Common myeloid progenitor, CD34-positive (primary cell): ENCODE measurements around the gene TTLL10.

Experiments used
- CTCF ChIA-PET: fragments of 350-600 bp; sonication (Branson Sonifier 250); formaldehyde crosslinking; loops from one replicate; lab custom pipeline; 2021; ENCODE audit warnings: antibody characterized with exemption; lab: Charles Lee
- POLR2A ChIA-PET: fragments of 350-600 bp; sonication (Branson Sonifier 250); formaldehyde crosslinking; loops from one replicate; lab custom pipeline; 2021; ENCODE audit warnings: antibody characterized with exemption; lab: Charles Lee
- DNase-seq, 3 donors: peaks; one replicate each; pipeline versions ENCODE4 v3.0.0 to v3.0.0-alpha.2; 2013
- H3K27ac ChIP-seq, 2 experiments: 1 replicate in 1 of 2; 2 replicates in 1 of 2; pipeline ENCODE4 v1.7.0; 2013; ENCODE audit warnings: inconsistent platforms in 2 of 2, low read length in 2 of 2, mild to moderate bottlenecking in 2 of 2, low read depth in 1 of 2, moderate library complexity in 1 of 2; ENCODE audit not compliant: severe bottlenecking in 2 of 2, insufficient read depth in 1 of 2, poor library complexity in 1 of 2
- H3K27me3 ChIP-seq, 5 experiments: replicated peaks in 2 of 5; 1 replicate in 3 of 5; 2 replicates in 2 of 5; pipeline versions ENCODE4 v1.6.1 to v1.7.0; 2013; ENCODE audit warnings: low read length in 4 of 5, mild to moderate bottlenecking in 2 of 5, moderate library complexity in 2 of 5, inconsistent platforms in 1 of 5; ENCODE audit not compliant: insufficient read depth in 5 of 5, control insufficient read depth in 4 of 5
- H3K36me3 ChIP-seq, 4 experiments: 1 replicate in 2 of 4; 2 replicates in 2 of 4; pipeline versions ENCODE4 v1.6.1 to v1.7.0; 2013; ENCODE audit warnings: low read length in 3 of 4, control low read depth in 1 of 4, mild to moderate bottlenecking in 1 of 4; ENCODE audit not compliant: control insufficient read depth in 4 of 4, insufficient read depth in 4 of 4
- H3K4me1 ChIP-seq, 4 experiments: 1 replicate in 3 of 4; 2 replicates in 1 of 4; pipeline versions ENCODE4 v1.6.1 to v1.7.1; 2013; ENCODE audit warnings: low read length in 3 of 4, mild to moderate bottlenecking in 3 of 4, control low read depth in 1 of 4, inconsistent platforms in 1 of 4, moderate library complexity in 1 of 4; ENCODE audit not compliant: control insufficient read depth in 4 of 4, insufficient read depth in 4 of 4; ENCODE audit errors: control extremely low read depth in 1 of 4
- H3K4me3 ChIP-seq, 7 experiments: 1 replicate in 4 of 7; 2 replicates in 3 of 7; pipeline versions ENCODE4 v1.5.1 to v1.7.0; 2013; ENCODE audit warnings: mild to moderate bottlenecking in 7 of 7, low read length in 6 of 7, moderate library complexity in 6 of 7, inconsistent platforms in 2 of 7, low read depth in 2 of 7, control low read depth in 1 of 7; ENCODE audit not compliant: insufficient read depth in 4 of 7, control insufficient read depth in 1 of 7; ENCODE audit errors: extremely low read depth in 1 of 7
- H3K9me3 ChIP-seq, 5 experiments: 1 replicate in 4 of 5; 2 replicates in 1 of 5; pipeline versions ENCODE4 v1.6.1 to v1.7.1; 2013; ENCODE audit warnings: low read length in 4 of 5, mild to moderate bottlenecking in 2 of 5, inconsistent platforms in 1 of 5, low read depth in 1 of 5, moderate library complexity in 1 of 5; ENCODE audit not compliant: control insufficient read depth in 4 of 5, insufficient read depth in 2 of 5; ENCODE audit errors: control extremely low read depth in 1 of 5
- WGBS: methylation state at CpG from one replicate; pipeline ENCODE4 v1.1.5; 2013; ENCODE audit not compliant: insufficient coverage; 5-methylcytosine and 5-hydroxymethylcytosine counted together

The TTLL10 gene

GRCh38 chr1:1226566-1227362 lies 53.1 kb downstream of the TTLL10 start:
- no peak for DNase-seq
- POLR2A ChIA-PET: interaction anchor here (1.5 kb wide), 1 partner anchor 10 kb away, joined by 5 read pairs; no protein-coding TSS in a partner anchor
- H3K4me1 ChIP-seq: peaks cover 4 to 19% (median 17%) of the 10 kb centered on the region in 4 experiments
- no peaks in the 10 kb centered on the region for H3K27me3 ChIP-seq
- peaks cover 5 to 77% (median 53%) of the 10 kb centered on the region in 4 experiments for H3K36me3 ChIP-seq
- CTCF ChIA-PET: interaction anchor here (1.1 to 3.1 kb wide), 4 partner anchors 104 to 242 kb away, joined by 3 to 9 read pairs (median 4); no protein-coding TSS in a partner anchor
- H3K9me3 ChIP-seq: no peaks in the 10 kb centered on the region
- no peak overlapping the region for H3K4me3 ChIP-seq
- no peak overlapping the region for H3K27ac ChIP-seq
- WGBS: 97% methylated on average over 44 of the region's 44 CpGs

GRCh38 chr1:1227386-1227785 lies 53.7 kb downstream of the TTLL10 start:
- Histone ChIP-seq H3K36me3 (peaks cover 5 to 72% (median 48%) of the 10 kb centered on the region in 4 experiments), H3K4me1 (peaks cover 4 to 20% (median 18%) of the 10 kb centered on the region in 4 experiments), H3K27me3 (no peaks in the 10 kb centered on the region), H3K9me3 (no peaks in the 10 kb centered on the region), H3K27ac (no peak overlapping the region), H3K4me3 (no peak overlapping the region)
- WGBS: 97% methylated on average over 19 of the region's 25 CpGs
- POLR2A ChIA-PET: interaction anchor here (1.5 kb wide), 1 partner anchor 10 kb away, joined by 5 read pairs; no protein-coding TSS in a partner anchor
- DNase-seq: no peak
- CTCF ChIA-PET: interaction anchor here (1.3 to 1.7 kb wide), 2 partner anchors 106 to 243 kb away, joined by 4 read pairs; no protein-coding TSS in a partner anchor

DNA sequence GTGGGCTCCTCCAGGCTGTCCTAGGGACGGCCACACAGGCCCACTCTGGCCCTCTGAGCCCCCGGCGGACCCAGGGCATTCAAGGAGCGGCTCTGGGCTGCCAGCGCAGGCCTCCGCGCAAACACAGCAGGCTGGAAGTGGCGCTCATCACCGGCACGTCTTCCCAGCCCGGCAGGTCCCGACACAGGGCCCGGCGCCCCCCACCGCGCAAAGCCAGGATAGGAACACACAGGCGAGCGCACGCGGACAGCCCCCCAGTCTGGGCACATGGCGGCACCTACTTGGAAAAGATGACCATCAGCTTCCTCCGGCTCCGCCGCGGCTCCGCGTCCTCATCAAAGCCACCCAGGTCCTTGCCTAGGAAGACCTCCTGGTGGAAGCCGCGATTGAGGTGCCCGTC lies 54.5 kb downstream of the TTLL10 start:
- no peak overlapping the region for H3K27ac ChIP-seq
- 98% methylated on average over 29 of the region's 30 CpGs for WGBS
- peaks cover 4 to 28% (median 26%) of the 10 kb centered on the region in 4 experiments for H3K4me1 ChIP-seq
- ChIA-PET CTCF (no interaction called here), POLR2A (no interaction called here)
- H3K27me3 ChIP-seq: no peaks in the 10 kb centered on the region
- peaks cover 0 to 64% (median 40%) of the 10 kb centered on the region in 4 experiments for H3K36me3 ChIP-seq
- no peak overlapping the region for H3K4me3 ChIP-seq
- no peaks in the 10 kb centered on the region for H3K9me3 ChIP-seq
- no peak for DNase-seq

GRCh38 chr1:1228596-1229321 lies 55.1 kb downstream of the TTLL10 start:
- Histone ChIP-seq H3K4me3 (no peak overlapping the region), H3K36me3 (peaks cover 0 to 63% (median 38%) of the 10 kb centered on the region in 4 experiments), H3K4me1 (peaks cover 4 to 33% (median 30%) of the 10 kb centered on the region in 4 experiments), H3K9me3 (no peaks in the 10 kb centered on the region), H3K27ac (no peak overlapping the region), H3K27me3 (no peaks in the 10 kb centered on the region)
- DNase-seq: no peak
- ChIA-PET POLR2A (no interaction called here), CTCF (interaction anchor here (0.6 to 1.0 kb wide), 2 partner anchors 12 to 104 kb away, joined by 3 read pairs; no protein-coding TSS in a partner anchor)
- 94% methylated on average over 27 of the region's 28 CpGs for WGBS

- ChIA-PET POLR2A (no interaction called here), CTCF (interaction anchor here (0.6 to 1.4 kb wide), 4 partner anchors 13 to 107 kb away, joined by 3 to 4 read pairs (median 3); no protein-coding TSS in a partner anchor)
- DNase-seq: no peak
- peaks cover 0 to 62% (median 40%) of the 10 kb centered on the region in 4 experiments for H3K36me3 ChIP-seq
- H3K4me3 ChIP-seq: peak overlapping the region in 1 of 7 experiments; percentile 93
- WGBS: 92% methylated on average over 17 of the region's 19 CpGs
- no peaks in the 10 kb centered on the region for H3K9me3 ChIP-seq
- H3K27ac ChIP-seq: no peak overlapping the region
- H3K27me3 ChIP-seq: no peaks in the 10 kb centered on the region
- H3K4me1 ChIP-seq: peaks cover 4 to 35% (median 33%) of the 10 kb centered on the region in 4 experiments
These were observed 56.1 kb downstream of the TTLL10 start for GRCh38 chr1:1229770-1230169.

GRCh38 chr1:1230656-1231399 lies 57.1 kb downstream of the TTLL10 start:
- ChIA-PET CTCF (interaction anchor here (0.6 to 2.0 kb wide), 7 partner anchors 12 to 110 kb away, joined by 3 to 13 read pairs (median 4); no protein-coding TSS in a partner anchor), POLR2A (interaction anchor here (1.0 to 1.4 kb wide), 2 partner anchors 12 to 18 kb away, joined by 3 to 4 read pairs; no protein-coding TSS in a partner anchor)
- peak overlapping the region; percentile 79 to 97 (median 94) for H3K4me3 ChIP-seq
- H3K27ac ChIP-seq: peak overlapping the region; percentile 84 to 92
- H3K36me3 ChIP-seq: peaks cover 0 to 57% (median 39%) of the 10 kb centered on the region in 4 experiments
- WGBS: 24% methylated on average over 21 of the region's 24 CpGs
- peaks cover 4 to 35% (median 33%) of the 10 kb centered on the region in 4 experiments for H3K4me1 ChIP-seq
- H3K27me3 ChIP-seq: no peaks in the 10 kb centered on the region
- DNase-seq: peak; percentile 25 to 36 (median 27)
- no peaks in the 10 kb centered on the region for H3K9me3 ChIP-seq
